Epithelial cell of esophagus (primary cell): Measurements from ENCODE around the gene TMIGD3.

Experiments
- DNase-seq: peaks from one replicate; pipeline ENCODE4 v3.0.0; 2010; ENCODE audit warnings: low read depth
- H3K4me3 ChIP-seq: 2 replicates; pipeline ENCODE4 v1.5.1; 2011; ENCODE audit warnings: mild to moderate bottlenecking, low read length, control low read depth
- TF ChIP-seq, protein P1 (sequence below): IDR thresholded peaks from 2 replicates; pipeline ENCODE4 v1.5.1; 2011; ENCODE audit warnings: low read depth, mild to moderate bottlenecking, low read length, control low read depth, inconsistent platforms; ENCODE audit not compliant: insufficient read depth; ENCODE audit errors: missing control alignments

TMIGD3 gene

DNA sequence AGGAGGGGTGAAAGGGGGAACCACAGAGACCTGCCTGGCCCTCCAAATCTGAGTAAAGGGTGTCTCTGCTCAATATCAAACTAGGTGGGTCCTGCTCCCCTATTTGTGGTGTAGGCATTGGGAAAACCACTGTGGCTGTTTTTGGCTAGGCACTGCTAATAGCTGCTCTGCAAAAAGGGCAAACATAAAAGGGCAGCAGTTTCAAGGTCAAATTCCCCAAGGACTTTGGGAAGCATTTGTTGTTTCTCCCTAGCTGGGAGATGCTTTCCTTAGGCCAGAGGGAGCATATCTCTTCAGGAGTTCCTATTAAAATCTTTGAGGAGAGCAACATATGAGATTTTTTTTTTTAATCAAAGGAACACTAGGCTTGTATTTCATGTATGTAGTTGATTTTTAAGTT is 27.2 kb downstream of the TMIGD3 start:
- no peak overlapping the region for H3K4me3 ChIP-seq
- TF ChIP-seq, protein P1, sequence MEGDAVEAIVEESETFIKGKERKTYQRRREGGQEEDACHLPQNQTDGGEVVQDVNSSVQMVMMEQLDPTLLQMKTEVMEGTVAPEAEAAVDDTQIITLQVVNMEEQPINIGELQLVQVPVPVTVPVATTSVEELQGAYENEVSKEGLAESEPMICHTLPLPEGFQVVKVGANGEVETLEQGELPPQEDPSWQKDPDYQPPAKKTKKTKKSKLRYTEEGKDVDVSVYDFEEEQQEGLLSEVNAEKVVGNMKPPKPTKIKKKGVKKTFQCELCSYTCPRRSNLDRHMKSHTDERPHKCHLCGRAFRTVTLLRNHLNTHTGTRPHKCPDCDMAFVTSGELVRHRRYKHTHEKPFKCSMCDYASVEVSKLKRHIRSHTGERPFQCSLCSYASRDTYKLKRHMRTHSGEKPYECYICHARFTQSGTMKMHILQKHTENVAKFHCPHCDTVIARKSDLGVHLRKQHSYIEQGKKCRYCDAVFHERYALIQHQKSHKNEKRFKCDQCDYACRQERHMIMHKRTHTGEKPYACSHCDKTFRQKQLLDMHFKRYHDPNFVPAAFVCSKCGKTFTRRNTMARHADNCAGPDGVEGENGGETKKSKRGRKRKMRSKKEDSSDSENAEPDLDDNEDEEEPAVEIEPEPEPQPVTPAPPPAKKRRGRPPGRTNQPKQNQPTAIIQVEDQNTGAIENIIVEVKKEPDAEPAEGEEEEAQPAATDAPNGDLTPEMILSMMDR: no peak
- no peak for DNase-seq

DNA sequence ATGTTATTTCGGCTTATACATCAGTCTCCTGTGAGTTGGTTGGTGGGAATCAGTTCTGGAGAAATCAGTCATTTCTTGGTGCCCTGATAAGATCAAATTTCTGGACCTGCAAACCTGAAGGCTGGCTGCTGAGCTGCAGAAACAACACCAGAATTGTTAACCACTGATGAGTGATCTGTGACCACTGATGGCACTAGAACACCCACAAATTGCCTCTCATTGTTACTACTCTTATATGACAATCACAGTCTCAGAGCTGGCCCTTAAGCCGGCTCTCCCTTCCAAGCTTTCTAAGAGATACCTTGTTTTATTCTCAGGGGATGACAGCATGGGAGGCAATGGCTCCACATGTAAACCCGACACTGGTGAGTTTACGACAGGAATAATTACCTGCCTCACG is 27.7 kb downstream of the TMIGD3 start:
- TF ChIP-seq, protein P1: no peak
- H3K4me3 ChIP-seq: no peak overlapping the region
- no peak for DNase-seq

DNA sequence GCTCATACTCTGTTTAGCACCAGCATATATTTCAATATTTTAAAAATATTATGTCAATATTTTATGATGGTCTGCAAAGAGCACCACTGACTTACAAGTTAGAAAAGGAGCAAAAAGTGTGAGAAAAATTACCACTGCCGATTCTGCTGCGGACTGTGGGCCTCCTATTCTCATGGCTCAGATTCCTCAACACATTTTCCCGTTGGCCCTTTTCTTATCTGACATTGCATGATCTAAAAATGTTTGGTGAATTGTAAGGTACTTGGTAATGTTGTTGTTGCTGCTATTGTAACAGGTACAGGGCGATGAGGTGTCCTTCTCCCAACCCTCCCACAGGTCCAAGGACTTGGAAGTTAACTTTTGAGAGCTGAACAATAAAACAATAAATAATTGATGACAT is 28.9 kb downstream of the TMIGD3 start:
- H3K4me3 ChIP-seq: no peak overlapping the region
- TF ChIP-seq, protein P1: no peak
- no peak for DNase-seq

- no peak for DNase-seq
- H3K4me3 ChIP-seq: no peak overlapping the region
- TF ChIP-seq, protein P1: no peak
These were observed 29.3 kb downstream of the TMIGD3 start for GRCh38 chr1:111474106-111474505.

- no peak overlapping the region for H3K4me3 ChIP-seq
- TF ChIP-seq, protein P1: no peak
These were observed 31.9 kb downstream of the TMIGD3 start for GRCh38 chr1:111471538-111471937.

GRCh38 chr1:111471012-111471411 is 32.4 kb downstream of the TMIGD3 start:
- H3K4me3 ChIP-seq: no peak overlapping the region
- no peak for DNase-seq

More at GRCh38 chr1:111471538-111471937, 31.9 kb downstream of the TMIGD3 start:
- DNase-seq: no peak

DNA sequence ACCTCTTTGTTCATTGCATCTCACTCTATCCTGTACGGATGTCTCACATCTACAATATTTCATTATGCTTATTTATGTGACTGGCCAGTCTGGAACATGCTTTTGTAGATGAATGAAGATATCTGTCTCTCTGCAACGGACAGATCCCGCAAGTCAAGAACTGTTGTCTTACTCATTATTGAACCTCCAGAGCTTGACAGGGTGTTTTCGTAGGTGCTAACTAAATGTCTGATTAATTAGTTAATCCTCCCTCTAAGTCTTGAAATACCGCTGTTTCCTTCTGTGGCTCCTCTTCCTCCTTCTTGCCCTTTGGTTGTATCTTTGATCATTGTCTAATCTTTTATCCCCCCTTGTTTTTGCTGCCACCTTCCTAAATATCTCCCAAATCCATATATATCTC is 32.8 kb downstream of the TMIGD3 start:
- TF ChIP-seq, protein P1: no peak
- DNase-seq: no peak
- no peak overlapping the region for H3K4me3 ChIP-seq

More at GRCh38 chr1:111471012-111471411, 32.4 kb downstream of the TMIGD3 start:
- TF ChIP-seq, protein P1: no peak
